ENCODE results near the gene LAMB2.

Gene LAMB2

GRCh38 chr3:49132437-49133225 lies at the start of gene LAMB2:
TSS of gene LAMB2 (minus strand) at chr3:49133050. CDS start at chr3:49132867, 183 bp downstream.
- no peak for DNase-seq

- DNase-seq: no peak
Observed at GRCh38 chr3:49181351-49181750, 48.5 kb upstream of the LAMB2 start.

DNA sequence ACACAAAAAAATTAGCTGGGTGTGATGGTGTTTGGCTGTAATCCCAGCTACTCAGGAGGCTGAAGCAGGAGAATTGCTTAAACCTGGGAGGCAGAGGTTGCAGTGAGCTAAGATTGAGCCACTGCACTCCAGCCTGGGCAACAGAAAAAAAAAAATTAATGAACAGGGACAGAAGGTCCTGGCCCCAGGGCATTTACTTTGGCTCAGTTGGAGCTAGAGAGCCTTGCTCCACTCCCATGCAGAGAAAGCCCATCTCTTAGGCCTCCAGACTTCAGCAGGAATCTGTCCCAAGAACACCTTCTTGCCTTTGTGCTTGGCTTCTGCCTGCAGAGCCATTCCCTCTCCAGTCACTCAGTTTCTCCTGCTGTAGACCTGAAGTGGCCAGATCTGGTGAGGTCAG lies 47.3 kb upstream of the LAMB2 start:
- no peak for DNase-seq

GRCh38 chr3:49177073-49177472 lies 44.2 kb upstream of the LAMB2 start:
- DNase-seq: no peak

DNA sequence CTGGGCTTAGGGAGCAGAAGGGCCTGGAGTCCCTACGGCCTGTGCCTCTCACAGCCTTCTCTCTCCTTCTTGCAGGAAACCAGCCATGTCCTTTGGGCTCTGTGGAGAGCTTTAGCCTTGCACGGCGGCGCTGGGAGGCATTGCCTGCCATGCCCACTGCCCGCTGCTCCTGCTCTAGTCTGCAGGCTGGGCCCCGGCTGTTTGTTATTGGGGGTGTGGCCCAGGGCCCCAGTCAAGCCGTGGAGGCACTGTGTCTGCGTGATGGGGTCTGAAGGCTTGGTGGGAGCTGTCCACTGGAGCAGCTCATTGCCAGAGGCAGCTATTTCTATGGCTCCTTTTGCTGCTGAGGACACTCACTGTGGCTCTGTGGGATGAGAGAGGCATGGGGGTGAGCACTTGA lies 42.7 kb upstream of the LAMB2 start:
- DNase-seq: no peak

- no peak for DNase-seq
Observed at GRCh38 chr3:49174397-49174985, 41.6 kb upstream of the LAMB2 start.

DNA sequence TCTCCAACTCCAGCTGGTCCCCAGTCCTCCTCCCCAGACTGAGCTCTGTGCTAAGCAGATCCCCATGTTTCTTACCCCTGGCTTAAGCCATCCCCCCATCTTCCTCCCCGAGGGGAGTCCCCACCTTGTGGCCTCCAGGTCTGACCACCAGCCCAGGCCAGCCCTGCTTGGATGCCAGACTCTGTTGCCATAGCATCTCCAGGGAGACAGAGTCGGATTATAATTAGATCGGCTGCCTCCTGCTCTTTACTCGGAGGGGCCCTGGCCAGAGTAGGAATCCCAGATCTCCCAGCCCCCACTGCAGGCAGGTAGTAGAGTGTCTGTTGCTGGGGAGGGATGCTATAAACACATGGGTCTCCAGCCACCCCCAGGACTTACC lies 40.9 kb upstream of the LAMB2 start:
- no peak for DNase-seq

DNA sequence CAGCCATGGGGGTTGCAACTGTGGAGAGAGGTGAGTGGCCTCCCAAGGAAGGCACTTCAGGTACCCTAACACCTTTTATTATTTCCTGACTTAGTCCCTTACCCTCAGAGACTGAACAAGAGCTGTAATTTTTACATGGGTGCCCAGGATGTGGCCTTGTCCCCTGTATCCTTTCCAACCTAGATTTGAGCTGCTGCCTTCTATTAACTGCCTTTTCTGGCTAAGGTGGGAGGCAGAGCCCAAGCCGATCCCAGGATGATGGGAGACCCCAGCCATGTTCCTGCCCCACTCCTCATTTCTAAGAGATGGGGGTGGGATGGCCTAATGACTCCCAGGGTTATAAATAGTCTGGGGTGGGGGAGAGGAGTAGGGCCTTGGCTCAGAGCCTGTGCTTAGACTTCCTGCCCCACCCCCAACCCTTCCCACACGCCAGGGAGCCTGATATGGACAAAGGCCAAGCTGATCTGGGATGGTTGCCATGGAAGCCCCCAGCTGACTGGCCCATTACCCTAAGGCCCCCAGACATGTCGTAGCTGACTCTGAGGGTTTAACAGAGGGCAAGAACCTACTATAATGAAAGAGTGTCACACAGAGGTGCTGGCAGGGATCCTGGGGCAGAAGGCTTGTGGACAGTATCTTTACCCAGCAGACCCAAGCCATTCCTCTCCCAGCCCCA lies 40.4 kb upstream of the LAMB2 start:
- no peak for DNase-seq

DNA sequence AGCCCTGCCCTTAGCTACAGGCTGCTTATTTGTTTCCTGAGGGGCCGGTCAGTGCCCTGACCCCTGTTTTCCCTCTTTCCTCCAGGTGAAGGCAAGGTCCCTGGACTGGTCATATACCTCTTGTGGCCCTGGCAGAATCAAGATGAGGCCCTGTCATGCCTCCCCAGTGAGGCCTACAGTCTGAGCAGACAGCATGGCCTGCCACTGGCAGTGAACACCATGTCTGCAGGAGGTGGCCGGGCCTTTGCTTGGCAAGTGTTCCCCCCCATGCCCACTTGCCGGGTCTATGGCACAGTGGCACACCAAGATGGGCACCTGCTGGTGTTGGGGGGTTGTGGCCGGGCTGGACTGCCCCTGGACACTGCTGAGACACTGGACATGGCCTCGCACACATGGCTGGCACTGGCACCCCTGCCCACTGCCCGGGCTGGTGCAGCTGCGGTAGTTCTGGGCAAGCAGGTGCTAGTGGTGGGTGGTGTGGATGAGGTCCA lies 39.7 kb upstream of the LAMB2 start:
- DNase-seq: no peak

GRCh38 chr3:49171775-49172500 lies 39.1 kb upstream of the LAMB2 start:
- DNase-seq: no peak

- peak; percentile 97 for DNase-seq
Observed at GRCh38 chr3:49171119-49171774, 38.4 kb upstream of the LAMB2 start, which contains the start of gene KLHDC8B. TSS of gene KLHDC8B (plus strand) at chr3:49171598. CDS start at chr3:49172770, 1,172 bp downstream.

- DNase-seq: no peak
Observed at GRCh38 chr3:49170744-49171118, 37.9 kb upstream of the LAMB2 start.

DNA sequence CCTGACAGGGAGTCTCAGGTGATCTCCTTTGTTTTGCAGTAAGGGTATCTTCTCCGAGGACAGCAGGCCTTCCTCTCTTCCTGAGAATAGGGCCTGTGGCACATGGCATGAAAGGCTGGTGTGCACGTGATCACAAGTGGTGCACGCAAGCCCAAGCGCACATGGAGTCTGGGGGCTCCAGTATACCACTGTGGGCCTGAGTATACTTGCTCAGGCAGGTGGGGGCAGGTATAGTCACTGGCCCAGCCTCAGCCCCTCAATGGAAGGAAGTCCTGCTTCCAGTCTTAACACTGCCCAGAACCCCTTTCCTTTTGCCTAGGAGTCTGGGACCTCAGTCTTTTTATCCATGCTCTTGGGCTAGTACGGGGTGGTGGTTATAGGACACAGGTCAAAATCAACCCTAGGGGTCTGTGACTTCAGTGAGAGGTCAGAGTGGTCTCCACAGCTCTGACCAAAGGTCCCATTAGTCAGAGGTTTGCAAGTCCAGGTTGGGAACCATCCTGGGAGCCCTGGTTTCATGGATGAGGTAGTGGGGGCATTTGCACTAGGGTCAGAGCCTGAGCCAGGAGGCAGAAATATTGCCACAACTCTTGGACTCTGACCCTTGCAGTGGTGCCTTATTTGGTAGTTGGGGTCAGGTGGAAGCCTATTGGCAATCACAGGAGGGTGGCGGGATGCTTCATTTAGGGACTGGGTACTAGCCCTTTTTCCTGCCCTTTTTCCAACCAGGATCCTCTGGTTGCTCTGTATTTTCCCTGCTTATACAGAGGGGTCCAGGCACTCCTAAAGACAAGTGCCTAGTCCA lies 34.1 kb upstream of the LAMB2 start:
- DNase-seq: no peak

DNA sequence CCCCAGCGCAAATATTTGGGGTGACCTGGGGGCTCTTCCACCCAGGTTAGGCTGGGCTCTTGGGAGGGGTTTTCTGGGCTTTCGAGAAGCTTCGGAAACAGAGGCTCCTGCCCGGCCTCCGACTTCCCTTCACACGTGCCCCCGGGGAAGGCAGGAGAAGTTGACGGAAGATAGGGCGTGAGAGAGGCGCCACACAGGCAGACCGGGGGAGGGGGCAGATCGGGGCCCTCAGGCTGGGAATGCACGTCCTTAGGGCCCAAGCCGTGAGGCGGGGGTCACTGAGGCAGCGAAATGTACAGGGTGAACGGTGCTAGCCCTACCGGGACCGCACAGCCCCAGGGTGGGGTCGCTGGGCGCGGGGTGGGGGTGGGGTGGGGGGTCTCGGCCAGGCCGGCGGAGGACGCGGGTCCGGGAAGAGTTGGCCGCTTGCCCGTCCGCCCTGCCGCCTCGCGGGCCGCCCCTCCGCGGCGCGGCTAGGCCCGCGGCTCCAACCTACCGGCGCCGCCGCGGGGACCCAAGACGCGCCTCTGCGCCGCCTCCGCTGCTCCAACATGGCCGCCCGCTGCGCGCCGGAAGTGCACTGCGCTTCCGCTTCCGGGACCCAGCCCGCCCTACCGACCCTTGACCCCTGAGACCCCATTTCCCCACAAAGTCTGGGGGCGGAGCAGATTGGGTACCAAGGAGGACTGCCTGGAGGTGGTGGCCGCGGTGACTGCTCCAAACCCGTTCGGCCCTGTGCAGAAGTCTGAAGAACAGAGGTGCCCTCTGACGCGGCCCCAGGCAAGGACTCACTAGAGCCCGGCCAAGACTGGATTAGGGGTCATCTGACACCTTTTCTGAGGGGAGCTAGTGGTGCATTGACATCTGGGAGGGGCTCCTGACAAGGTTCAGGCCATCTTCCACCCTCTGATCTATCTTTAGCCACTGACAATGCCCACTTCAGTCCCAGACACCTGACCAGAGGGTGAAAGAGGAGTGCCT lies 33.2 kb upstream of the LAMB2 start, which contains the start of gene CCDC71:
Gene CCDC71 (minus strand): TSS at position 561 of the 981 bp plus-strand sequence. CDS start 2,123 bp downstream, outside the sequence.
- peak; percentile 91 for DNase-seq

GRCh38 chr3:49164983-49165720 lies 32.3 kb upstream of the LAMB2 start:
- no peak for DNase-seq

- no peak for DNase-seq
Observed at GRCh38 chr3:49163609-49164008, 30.8 kb upstream of the LAMB2 start.

GRCh38 chr3:49162751-49163419 lies 30.0 kb upstream of the LAMB2 start:
- no peak for DNase-seq

GRCh38 chr3:49161808-49162530 lies 29.1 kb upstream of the LAMB2 start:
- no peak for DNase-seq
